ENCODE measurements around the gene PUS3.

Gene PUS3, protein sequence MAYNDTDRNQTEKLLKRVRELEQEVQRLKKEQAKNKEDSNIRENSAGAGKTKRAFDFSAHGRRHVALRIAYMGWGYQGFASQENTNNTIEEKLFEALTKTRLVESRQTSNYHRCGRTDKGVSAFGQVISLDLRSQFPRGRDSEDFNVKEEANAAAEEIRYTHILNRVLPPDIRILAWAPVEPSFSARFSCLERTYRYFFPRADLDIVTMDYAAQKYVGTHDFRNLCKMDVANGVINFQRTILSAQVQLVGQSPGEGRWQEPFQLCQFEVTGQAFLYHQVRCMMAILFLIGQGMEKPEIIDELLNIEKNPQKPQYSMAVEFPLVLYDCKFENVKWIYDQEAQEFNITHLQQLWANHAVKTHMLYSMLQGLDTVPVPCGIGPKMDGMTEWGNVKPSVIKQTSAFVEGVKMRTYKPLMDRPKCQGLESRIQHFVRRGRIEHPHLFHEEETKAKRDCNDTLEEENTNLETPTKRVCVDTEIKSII

GRCh38 chr11:125902927-125903710 lies at the start of gene PUS3:
TSS of gene PUS3 (minus strand) at chr11:125903206. CDS start at chr11:125896284, 6,922 bp downstream.
- peak; percentile 91 for DNase-seq

- DNase-seq = no peak
These were observed 49.6 kb upstream of the PUS3 start for GRCh38 chr11:125952559-125952958.

DNA sequence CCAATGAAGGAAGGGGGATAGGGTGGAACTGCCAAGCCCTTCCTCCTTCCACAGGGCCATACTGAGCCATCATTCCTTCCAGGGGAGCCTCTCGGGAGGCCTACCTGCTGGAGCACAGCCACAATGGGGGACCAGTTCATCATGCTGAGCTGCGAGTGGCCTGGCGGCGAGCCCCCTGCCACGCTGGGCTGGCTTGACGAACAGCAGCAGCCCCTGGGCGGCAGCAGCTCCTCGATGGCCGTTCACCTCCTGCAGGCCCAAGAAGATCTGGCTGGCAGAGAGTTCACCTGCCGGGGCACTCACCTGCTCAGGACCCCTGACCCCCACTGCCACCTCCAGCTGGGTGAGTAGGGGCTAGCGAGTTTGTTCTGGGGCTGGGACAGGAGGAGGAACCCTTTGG lies 48.7 kb upstream of the PUS3 start:
- DNase-seq = no peak

DNA sequence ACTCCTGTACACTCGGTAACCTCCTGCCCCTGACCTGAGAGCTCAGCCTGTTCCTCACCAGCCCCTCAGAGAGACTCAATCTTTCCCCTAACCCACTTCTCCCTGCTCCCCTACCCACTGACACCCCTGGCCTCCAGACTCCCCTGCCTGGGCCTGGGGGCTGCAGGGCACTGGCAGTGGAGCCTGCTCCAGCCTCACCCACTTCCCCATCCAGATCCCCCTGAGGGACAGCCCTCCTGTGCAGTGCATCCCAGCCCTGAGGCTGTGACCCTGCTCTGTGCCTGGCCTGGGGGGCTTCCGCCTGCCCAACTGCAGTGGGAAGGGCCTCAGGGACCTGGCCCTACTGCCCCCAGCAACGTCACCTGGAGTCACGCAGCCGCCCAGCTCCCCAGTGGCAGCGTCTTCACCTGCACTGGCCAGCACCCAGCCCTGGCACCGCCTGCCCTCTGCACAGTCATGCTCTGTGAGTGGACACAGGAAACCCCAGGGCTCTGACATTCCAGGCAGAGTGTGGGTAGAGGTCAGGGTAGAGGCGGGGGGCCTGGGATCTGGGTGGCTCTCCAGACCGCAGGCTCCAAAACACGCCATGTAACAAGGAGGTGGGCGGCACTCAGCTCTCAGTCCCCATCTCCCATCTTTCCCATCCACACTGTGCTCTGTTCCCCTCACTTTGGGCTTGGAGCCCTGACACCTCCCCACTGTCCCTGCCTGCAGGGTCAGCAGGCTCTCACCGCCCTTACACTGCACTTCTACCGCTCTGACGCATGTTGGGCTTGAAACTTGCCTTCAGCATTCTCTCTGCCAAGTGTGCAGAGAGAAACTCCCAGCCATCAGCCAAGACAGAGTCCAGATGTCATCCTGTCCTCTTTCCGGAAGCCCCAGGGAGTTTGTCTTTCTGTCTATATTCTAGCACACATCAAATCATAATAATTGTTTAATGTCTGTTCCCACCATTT lies 48.0 kb upstream of the PUS3 start:
- no peak for DNase-seq

DNA sequence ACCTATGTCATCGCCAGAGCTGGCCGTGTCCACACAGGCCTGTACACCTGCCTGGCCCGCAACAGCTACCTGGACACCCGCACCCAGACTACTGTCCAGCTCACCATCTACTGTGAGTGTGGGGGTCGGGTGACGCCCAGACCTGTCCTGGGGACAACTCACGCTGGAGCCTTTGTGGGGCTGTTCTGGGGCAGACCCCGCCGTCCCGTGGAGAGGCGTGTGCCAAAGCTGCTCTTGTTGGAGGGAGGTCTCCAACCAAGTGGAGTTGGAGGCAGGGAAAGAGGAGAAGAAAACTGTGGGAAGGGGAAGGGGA lies 47.1 kb upstream of the PUS3 start:
- no peak for DNase-seq

DNA sequence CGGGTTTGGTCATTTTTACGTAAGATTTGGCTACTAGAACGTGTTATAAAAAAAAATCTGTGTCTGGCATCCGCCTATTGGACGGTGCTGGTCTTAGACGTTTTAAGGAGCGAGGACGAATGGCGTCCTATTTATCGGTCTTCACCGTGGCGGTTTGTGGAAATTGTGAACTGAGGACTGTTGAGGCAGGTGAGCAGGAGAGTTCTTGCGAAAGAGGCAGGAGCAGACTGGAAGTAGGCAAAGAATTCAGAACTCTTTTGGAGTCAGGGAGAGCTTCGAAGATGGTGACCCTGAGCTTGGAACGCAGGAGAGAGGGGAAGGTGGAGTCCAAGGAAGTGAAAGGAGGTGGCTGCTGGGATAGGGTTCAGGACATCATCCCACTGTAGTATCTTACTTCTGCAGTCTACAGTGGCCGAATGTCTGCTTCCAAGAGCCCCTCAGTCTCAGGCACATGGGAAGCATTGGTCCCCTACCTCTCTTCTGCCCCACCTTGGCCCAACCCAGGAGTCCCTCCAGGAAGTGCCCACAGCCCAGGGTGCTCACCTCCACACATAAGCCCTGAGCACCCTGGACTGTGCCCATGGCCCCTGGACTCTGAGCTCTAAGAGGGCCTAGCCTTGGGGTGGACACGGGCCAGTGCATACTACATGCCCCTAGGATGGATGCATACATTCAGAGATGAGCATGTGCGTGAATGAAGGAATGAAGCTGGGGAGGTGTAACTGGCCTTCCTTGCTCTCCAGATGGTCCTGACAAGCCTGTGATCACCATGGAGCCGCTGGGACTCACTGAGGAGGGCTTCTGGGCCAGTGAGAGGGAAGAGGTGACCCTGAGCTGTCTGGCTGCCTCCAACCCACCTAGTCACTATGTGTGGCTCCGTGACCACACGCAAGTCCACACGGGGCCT lies 46.5 kb upstream of the PUS3 start:
- DNase-seq = no peak

- no peak for DNase-seq
These were observed 45.5 kb upstream of the PUS3 start for GRCh38 chr11:125948278-125949051.

DNA sequence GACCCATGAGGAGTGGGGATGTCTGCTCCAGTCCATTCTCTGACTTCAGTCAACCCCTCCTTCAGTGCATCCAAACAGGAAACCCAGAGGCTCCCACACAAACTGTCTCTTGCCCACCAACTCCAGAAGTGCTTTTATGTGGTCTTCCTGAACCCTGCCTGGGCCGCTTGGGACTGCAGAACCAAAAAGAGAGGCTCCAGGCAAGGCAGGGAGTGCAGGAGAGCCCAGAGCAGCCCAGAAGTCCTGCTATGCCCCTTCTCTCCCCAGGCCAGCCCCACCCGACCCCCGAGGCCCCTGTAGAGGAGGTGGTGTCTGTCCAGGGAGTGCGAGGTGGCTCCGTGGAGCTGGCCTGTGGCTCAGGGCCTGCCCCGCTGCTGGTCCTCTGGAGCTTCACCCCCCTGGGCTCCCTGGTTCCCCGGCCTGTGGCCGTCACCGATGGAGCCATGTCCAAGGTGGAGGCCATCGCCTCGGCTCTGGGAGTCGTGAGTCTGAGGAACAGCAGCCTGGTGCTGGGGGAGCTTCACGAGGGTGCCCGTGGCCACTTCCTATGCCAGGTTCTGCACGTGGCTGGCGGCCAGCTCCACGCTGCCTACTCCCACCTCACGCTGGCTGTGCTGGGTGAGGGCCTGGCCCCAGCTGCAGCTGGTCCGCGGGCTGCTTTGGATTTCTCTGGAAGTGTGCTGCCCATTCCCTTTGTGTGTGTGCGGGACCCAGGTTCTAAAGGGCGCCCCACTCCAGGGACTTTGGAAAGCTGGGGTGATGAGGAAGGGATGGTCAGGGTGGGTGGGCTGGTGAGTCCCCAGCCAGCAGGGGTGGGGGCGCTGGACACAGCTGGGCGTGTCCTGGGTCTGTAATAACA lies 44.6 kb upstream of the PUS3 start:
- DNase-seq = no peak

- DNase-seq = no peak
These were observed 43.9 kb upstream of the PUS3 start for GRCh38 chr11:125946712-125947418.

DNA sequence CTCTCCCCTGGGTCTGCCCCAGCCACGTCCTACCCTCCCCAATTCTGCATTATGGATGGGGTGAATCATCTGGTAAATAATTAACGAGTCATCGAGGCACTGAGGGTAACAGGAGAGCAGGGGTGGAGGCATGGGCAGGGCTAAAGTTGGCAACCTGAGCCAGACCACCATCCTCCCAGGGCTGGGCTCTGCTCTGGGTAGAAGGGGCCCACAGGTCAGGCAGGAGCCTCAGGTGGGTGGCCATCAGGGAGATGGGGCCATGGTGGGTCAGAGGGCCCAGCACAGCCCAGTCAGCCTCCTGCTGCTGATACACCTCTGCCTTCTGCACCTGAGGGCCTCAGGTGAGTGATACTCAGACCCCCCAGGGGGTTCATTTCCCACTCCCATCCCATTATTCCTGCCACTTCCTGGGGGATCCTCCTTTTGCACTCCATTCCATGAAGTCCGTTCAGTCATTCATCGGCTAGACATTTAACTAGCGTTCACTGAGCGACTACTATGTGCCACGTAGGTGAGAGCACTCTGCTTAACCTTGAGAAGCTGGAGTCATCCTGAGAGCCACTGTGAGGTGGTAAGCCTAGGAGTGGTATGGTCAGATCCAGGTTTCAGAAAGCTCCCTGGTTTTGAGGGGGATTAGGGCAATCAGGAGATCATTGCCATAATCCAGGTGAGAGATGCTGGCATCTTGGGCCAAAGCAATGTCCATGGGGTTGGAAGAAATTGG lies 43.0 kb upstream of the PUS3 start, which contains the start of gene VSIG10L2:
Gene VSIG10L2 (plus strand): TSS at position 248 of the 724 bp plus-strand sequence. CDS start 12 bp downstream, at position 260.
- DNase-seq = no peak

DNA sequence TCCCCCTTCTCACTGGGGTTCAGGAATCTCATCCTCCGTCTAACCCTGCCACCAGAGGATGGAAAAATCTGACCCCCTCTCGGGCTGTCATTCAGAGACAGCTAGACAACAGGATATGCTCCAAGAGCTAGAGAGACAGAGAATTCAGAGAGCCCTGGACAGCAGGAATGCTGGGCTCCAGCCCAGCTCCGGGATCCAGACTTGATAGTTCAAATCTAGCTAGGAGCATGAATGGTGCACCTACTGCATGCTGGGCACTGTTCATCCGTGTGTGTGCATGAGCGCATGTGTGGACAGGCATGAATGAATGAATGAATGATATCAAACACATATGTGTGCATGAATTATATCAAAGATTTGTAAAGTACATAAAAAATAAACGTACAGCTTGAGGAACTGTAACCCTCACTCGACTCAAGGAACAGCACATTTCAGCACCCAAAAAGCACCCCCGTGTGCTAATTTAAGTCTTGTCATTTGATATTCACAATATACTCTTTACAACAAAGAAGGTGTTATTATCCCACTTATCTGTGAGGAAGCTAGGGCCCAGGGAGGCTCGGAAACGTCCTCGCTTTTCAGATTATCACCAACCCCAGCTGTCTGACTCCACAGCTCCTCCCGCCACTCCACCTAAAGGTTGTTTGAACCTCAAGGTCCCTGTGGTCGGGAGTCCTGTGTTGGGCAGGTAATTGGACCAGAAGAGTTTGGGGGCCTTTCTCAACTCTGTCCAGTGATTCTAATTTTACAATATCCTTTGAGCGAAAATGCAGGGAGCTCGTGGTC lies 42.2 kb upstream of the PUS3 start:
- DNase-seq = no peak

DNA sequence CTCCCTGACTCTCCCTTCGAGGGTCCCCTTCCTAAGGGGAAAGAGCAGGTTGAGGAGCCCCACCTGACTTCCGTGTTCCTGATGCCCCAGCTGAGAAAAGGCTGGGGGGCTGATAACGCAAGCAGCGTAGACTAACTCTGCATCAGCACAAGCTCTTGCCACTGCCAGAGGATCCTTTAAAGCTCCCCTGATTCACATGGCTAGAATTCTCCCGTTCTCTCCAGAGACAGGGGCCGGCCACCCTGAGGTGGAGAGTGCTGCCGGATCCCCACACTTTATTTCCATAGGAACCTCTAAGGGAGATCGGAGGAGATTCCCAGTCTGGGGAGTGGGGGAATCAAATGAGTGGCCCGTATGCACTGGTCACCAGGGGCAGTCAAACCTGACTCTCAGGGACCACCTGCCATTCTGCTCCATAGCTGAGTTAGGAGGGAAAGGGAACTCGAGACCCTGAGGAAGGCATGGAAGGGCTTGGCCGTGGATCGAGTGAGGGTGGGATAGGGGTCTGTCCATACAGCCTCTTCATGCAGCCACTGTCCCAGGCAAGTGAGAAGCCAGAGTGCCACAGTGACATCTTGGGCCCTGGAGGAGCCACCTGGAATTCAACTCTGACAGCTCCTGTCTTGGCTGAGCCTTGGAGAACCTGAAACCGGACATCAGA lies 41.5 kb upstream of the PUS3 start:
- no peak for DNase-seq

GRCh38 chr11:125943661-125944349 lies 40.8 kb upstream of the PUS3 start:
- DNase-seq = no peak

- DNase-seq = no peak
These were observed 39.9 kb upstream of the PUS3 start for GRCh38 chr11:125942771-125943428.

DNA sequence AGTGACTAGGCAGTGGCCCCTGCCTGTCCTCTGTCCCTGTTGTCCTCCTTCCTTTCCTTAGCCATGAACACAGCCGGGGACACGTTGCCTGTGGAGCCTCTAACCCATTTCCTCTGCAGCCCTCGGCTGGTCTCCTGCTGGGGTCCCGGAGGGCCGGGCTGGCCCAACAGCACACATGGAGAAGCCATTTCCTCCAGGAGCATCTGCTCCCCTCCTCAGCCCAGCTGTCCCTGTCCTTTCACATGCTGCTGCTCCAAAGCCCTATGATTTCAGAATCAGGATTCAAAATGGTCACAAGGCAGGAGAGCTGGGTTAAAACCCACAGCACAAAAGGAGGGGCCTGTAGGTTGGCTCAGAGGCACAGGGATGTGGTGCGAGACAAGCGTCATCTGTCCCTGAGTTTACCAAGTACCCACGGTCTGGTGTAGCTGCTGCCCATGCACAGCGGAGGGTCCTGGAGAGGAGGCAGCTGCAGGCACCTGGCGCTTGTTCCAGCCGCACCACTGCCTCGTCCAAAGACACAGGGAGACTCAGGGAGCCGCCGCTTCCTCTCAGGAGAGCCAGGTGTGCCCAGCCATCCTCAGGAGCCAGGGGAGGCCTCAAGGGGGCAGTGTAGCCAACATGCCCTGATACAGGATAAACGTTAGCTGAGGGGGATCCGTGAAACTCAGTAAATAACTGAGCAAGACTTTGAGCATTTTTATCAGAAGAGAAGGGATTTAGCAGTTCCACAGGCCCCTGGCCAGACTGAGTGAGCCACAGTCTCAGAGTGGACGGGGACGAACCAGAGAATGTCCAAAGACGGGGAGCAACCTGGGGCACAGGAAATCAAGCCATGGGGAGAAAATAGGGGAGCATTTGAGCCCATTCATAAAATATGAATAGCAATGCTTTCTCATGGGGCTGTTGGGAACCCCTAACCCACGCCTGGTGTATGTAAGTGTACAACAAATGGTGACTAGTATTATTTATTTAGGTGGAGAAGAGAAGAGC lies 38.9 kb upstream of the PUS3 start:
- DNase-seq = peak; percentile 45

All from activated naive CD4-positive, alpha-beta T cell treated with Interleukin-2 at 50 U/mL for 16 hours (primary cell).